HepG2 (cell line): ENCODE data around the gene SLIT3. TPM values are rescaled to one million over a fixed set of nuclear protein-coding genes. Genes with fewer than 3 reads are reported as not detected.

Source experiments
- ATAC-seq: fragments of 200-7000 bp; cut with Tn5 transposase; 3 replicates; pipeline ENCODE4 v1.9.1; 2020; ENCODE audit warnings: mild to moderate bottlenecking, moderate library complexity
- BruUV-seq: library from RNA; stranded (reverse); fragments of 400-500 nt; replicated peaks from 2 replicates; lab custom pipeline; 2021; lab: Mats Ljungman, UMichigan
- CTCF ChIA-PET: fragments of 300-600 bp; formaldehyde crosslinking; extraction: SDS; loops from one replicate; lab custom pipeline; 2021; ENCODE audit warnings: low total read pairs, inconsistent platforms, low intra/inter-chr PET ratio; lab: Yijun Ruan, JAX
- POLR2A ChIA-PET: fragments of 350-600 bp; sonication (Branson Sonifier 250); formaldehyde crosslinking; loops from one replicate; lab custom pipeline; 2020; ENCODE audit warnings: antibody characterized with exemption, inconsistent platforms; lab: Yijun Ruan, JAX
- DNase-seq: peaks from one replicate; pipeline ENCODE4 v3.0.0-alpha.2; 2015; ENCODE audit warnings: low spot score
- FAIRE-seq: peaks from 3 replicates; lab custom pipeline; 2011; peaks lifted over from hg19 to GRCh38; lab: Jason Lieb, UNC
- H2AFZ ChIP-seq: one replicate; pipeline ENCODE4 v1.6.1; 2011; ENCODE audit warnings: low read length, inconsistent platforms
- H3K27ac ChIP-seq: fragments of 300-600 bp; 3 replicates; pipeline ENCODE4 v1.8.0; 2011; ENCODE audit warnings: mixed run types, mild to moderate bottlenecking, mixed read lengths, low read length, inconsistent platforms; ENCODE audit not compliant: insufficient read depth; ENCODE audit errors: extremely low read length
- H3K27me3 ChIP-seq, 2 experiments: fragments of 200-600 bp in 1 of 2; 2 replicates in 1 of 2; 3 replicates in 1 of 2; pipeline versions ENCODE4 v1.6.0 to v1.8.0; 2011; ENCODE audit warnings: low read length in 2 of 2, mild to moderate bottlenecking in 2 of 2, moderate library complexity in 2 of 2, inconsistent platforms in 1 of 2; ENCODE audit not compliant: insufficient read depth in 2 of 2, control insufficient read depth in 1 of 2
- H3K36me3 ChIP-seq, 2 experiments: fragments of 200-600 bp in 1 of 2; replicated peaks in 1 of 2; 2 replicates in 1 of 2; 3 replicates in 1 of 2; pipeline versions ENCODE4 v1.5.1 to v1.8.0; 2011; ENCODE audit warnings: low read length in 2 of 2, inconsistent platforms in 1 of 2; ENCODE audit not compliant: insufficient read depth in 2 of 2, control insufficient read depth in 1 of 2
- H3K4me1 ChIP-seq: 2 replicates; pipeline ENCODE4 v1.5.1; 2012; ENCODE audit warnings: low read length, inconsistent platforms; ENCODE audit not compliant: insufficient read depth
- H3K4me2 ChIP-seq: 2 replicates; pipeline ENCODE4 v1.6.0; 2011; ENCODE audit warnings: low read depth, low read length, inconsistent platforms
- H3K4me3 ChIP-seq, 3 experiments: fragments of 200-600 bp in 1 of 3; sonication (generic), shearing (Covaris generic) in 1 of 3; replicated peaks in 1 of 3; 2 replicates each; pipeline ENCODE4 v1.5.1; 2011 to 2016; ENCODE audit warnings: low read length in 3 of 3, inconsistent platforms in 2 of 3, low read depth in 2 of 3, mild to moderate bottlenecking in 2 of 3, control low read depth in 1 of 3, mixed read lengths in 1 of 3; ENCODE audit not compliant: insufficient read depth in 1 of 3
- H3K79me2 ChIP-seq: one replicate; pipeline ENCODE4 v1.6.1; 2011; ENCODE audit warnings: low read length, inconsistent platforms; ENCODE audit not compliant: insufficient read depth
- H3K9ac ChIP-seq: 2 replicates; pipeline ENCODE4 v1.6.0; 2011; ENCODE audit warnings: mild to moderate bottlenecking, low read depth, low read length, inconsistent platforms; ENCODE audit not compliant: insufficient read depth
- H3K9me3 ChIP-seq: 2 replicates; pipeline ENCODE4 v1.5.1; 2012; ENCODE audit warnings: mild to moderate bottlenecking, low read length
- H4K20me1 ChIP-seq: 2 replicates; pipeline ENCODE4 v1.6.0; 2011; ENCODE audit warnings: inconsistent platforms, mild to moderate bottlenecking, low read length, moderate library complexity; ENCODE audit not compliant: insufficient read depth
- ARID3A ChIP-seq: IDR thresholded peaks from 2 replicates; pipeline ENCODE4 v1.6.1; 2012; ENCODE audit warnings: low read depth, low read length, improper control_type of control experiment
- ARID4A ChIP-seq: sonication (generic); formaldehyde crosslinking; IDR thresholded peaks from 2 replicates; pipeline ENCODE4 v1.5.0; 2020; ENCODE audit warnings: mild to moderate bottlenecking, missing genetic modification reagents, borderline replicate concordance
- ELK4 ChIP-seq: sonication (generic); formaldehyde crosslinking; IDR thresholded peaks from 2 replicates; pipeline ENCODE4 v1.9.0; 2021; ENCODE audit warnings: missing genetic modification reagents, borderline replicate concordance
- IKZF1 ChIP-seq: fragments of 450-650 bp; IDR thresholded peaks from 2 replicates; pipeline ENCODE4 v1.7.1; 2016
- RBFOX2 ChIP-seq: fragments of 200-400 bp; formaldehyde crosslinking; IDR thresholded peaks from 2 replicates; pipeline ENCODE4 v1.6.1; 2017; ENCODE audit warnings: low read depth, mild to moderate bottlenecking, low read length
- TCF7 ChIP-seq: sonication (generic); IDR thresholded peaks from 2 replicates; pipeline ENCODE4 v1.6.1; 2016; ENCODE audit warnings: antibody characterized with exemption, low read depth
- ZFP90 ChIP-seq: sonication (generic); formaldehyde crosslinking; IDR thresholded peaks from 2 replicates; pipeline ENCODE4 v1.8.0; 2022; ENCODE audit warnings: missing genetic modification reagents, mild to moderate bottlenecking, inconsistent platforms, borderline replicate concordance
- ZMYM3 ChIP-seq: sonication (generic); formaldehyde crosslinking; IDR thresholded peaks from 2 replicates; pipeline ENCODE4 v1.5.1; 2020; ENCODE audit warnings: mild to moderate bottlenecking, missing genetic modification reagents
- ZNF263 ChIP-seq: sonication (generic); formaldehyde crosslinking; IDR thresholded peaks from 2 replicates; pipeline ENCODE4 v1.4.0; 2020; ENCODE audit warnings: missing genetic modification reagents
- ZNF468 ChIP-seq: sonication (generic); formaldehyde crosslinking; IDR thresholded peaks from 2 replicates; pipeline ENCODE4 v1.8.0; 2022; ENCODE audit warnings: mild to moderate bottlenecking, moderate library complexity, missing genetic modification reagents
- WGBS: methylation state at CpG from one replicate; pipeline ENCODE4 v1.1.6; 2017; ENCODE audit warnings: low lambda C conversion rate; 5-methylcytosine and 5-hydroxymethylcytosine counted together
- in situ Hi-C: cut with HindIII; loops from 2 replicates; pipeline ENCODE4 v1.10.0; 2017; ENCODE audit warnings: low pct_unique_long_range_greater_than_20kb; ENCODE audit not compliant: extremely low pct_ligation_motif_present
- intact Hi-C: fragments of 100-400 bp; cut with micrococcal nuclease; formaldehyde crosslinking; loops from one replicate; pipeline ENCODE4 v1.10.0; 2022; ENCODE audit not compliant: unreplicated experiment
- polyA plus RNA-seq, 8 experiments: library from polyadenylated mRNA; depleted of rRNA in 3 of 8; stranded (reverse) in 7 of 8; unstranded in 1 of 8; fragments of >200 nt; fragmentation: Illumina TruSeq in 4 of 8; extraction: Trizol in 4 of 8; gene quantifications; 2 replicates each; pipeline versions ENCODE4 v1.2.1 to v1.2.3, GENCODE V29; 2011 to 2016; ENCODE audit warnings: low read depth in 4 of 8, missing spikeins in 1 of 8, mixed read lengths in 1 of 8; ENCODE audit not compliant: insufficient read depth in 1 of 8
- total RNA-seq, 5 experiments: library from RNA; depleted of rRNA; stranded (reverse); fragments of >200 nt; fragmentation: Illumina TruSeq; extraction: Trizol; gene quantifications; 2 replicates each; pipeline ENCODE4 v1.2.3, GENCODE V29; 2016; ENCODE audit warnings: low read depth in 1 of 5
- TF ChIP-seq, protein P1 (sequence below): sonication (generic); formaldehyde crosslinking; IDR thresholded peaks from 2 replicates; pipeline ENCODE4 v1.8.0; 2023; ENCODE audit warnings: mild to moderate bottlenecking, missing genetic modification reagents
- TF ChIP-seq, protein P2 (sequence below): IDR thresholded peaks from 2 replicates; pipeline ENCODE4 v1.6.1; 2018; ENCODE audit warnings: missing genetic modification reagents
- TF ChIP-seq, protein P3 (sequence below): IDR thresholded peaks from 2 replicates; pipeline ENCODE4 v1.6.1; 2016; ENCODE audit warnings: missing compliant biosample characterization, missing genetic modification reagents, borderline replicate concordance

Gene SLIT3
- total and polyA plus RNA-seq, 2 of the 13 experiments (the other 11 are each of a cell fraction or from before 2014, with no cell fraction given), result not detected

DNA sequence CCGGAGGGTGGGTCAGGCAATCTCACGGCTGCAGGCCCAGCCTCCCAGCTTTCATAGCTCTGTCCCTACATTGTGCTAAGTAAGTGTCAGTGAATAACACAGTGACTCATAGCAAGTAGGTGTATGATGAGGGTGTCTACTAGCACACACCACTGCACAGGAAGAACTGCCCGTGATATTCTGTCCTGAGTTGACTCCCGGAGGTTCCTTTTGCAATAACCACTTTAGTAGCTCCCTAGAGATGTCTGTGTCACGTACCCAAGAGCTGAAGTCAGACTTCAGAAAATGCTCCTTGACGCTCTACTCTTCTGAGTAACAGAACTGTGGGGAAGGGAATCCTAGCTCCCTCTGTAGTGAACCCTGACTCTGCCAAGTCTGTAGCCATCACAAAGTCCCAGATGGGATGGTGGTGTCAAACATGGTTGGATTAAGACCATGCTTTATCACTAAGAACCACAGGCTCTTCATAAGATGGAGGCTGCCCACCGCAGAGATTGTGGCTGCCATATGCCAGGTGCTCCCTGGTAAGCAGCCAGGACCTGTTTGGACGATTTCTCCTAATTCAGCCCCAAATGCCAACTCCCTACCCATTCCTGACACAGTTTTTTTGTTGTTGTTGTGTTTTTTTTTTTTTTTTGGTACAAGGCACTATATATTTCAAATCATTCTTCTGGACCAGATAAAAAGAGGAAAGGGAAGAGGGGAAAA, 369.1 kb downstream of the SLIT3 start:
- no peaks in the 10 kb centered on the region for H4K20me1 ChIP-seq
- FAIRE-seq (no peak), ATAC-seq (no peak), DNase-seq (no peak)
- no peaks in the 10 kb centered on the region for H3K36me3 ChIP-seq
- ChIA-PET CTCF (no interaction called here), POLR2A (no interaction called here)
- H3K4me1 ChIP-seq, result no peaks in the 10 kb centered on the region
- WGBS, result 13% methylated on average over 5 of the region's 8 CpGs
- H3K27ac ChIP-seq, result no peak overlapping the region
- no peaks in the 10 kb centered on the region for H3K79me2 ChIP-seq
- H3K9ac ChIP-seq, result no peak overlapping the region
- TF ChIP-seq, protein P1, sequence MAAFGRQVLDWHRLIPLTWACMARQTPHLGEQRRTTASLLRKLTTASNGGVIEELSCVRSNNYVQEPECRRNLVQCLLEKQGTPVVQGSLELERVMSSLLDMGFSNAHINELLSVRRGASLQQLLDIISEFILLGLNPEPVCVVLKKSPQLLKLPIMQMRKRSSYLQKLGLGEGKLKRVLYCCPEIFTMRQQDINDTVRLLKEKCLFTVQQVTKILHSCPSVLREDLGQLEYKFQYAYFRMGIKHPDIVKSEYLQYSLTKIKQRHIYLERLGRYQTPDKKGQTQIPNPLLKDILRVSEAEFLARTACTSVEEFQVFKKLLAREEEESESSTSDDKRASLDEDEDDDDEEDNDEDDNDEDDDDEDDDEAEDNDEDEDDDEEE (CRISPR knock-in tag), result no peak
- TF ChIP-seq ELK4 (CRISPR knock-in tag), result no peak
- no peak for TF ChIP-seq ZNF263
- TF ChIP-seq RBFOX2, result no peak
- TF ChIP-seq ZNF468 (CRISPR knock-in tag), result no peak
- no peak for TF ChIP-seq ARID4A (CRISPR knock-in tag)
- no peak for TF ChIP-seq IKZF1
- TF ChIP-seq, protein P2, sequence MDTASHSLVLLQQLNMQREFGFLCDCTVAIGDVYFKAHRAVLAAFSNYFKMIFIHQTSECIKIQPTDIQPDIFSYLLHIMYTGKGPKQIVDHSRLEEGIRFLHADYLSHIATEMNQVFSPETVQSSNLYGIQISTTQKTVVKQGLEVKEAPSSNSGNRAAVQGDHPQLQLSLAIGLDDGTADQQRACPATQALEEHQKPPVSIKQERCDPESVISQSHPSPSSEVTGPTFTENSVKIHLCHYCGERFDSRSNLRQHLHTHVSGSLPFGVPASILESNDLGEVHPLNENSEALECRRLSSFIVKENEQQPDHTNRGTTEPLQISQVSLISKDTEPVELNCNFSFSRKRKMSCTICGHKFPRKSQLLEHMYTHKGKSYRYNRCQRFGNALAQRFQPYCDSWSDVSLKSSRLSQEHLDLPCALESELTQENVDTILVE (CRISPR knock-in tag), result no peak
- TF ChIP-seq ARID3A, result no peak
- TF ChIP-seq ZMYM3 (CRISPR knock-in tag), result no peak
- TF ChIP-seq ZFP90, result no peak
- TF ChIP-seq TCF7, result no peak
- TF ChIP-seq, protein P3, sequence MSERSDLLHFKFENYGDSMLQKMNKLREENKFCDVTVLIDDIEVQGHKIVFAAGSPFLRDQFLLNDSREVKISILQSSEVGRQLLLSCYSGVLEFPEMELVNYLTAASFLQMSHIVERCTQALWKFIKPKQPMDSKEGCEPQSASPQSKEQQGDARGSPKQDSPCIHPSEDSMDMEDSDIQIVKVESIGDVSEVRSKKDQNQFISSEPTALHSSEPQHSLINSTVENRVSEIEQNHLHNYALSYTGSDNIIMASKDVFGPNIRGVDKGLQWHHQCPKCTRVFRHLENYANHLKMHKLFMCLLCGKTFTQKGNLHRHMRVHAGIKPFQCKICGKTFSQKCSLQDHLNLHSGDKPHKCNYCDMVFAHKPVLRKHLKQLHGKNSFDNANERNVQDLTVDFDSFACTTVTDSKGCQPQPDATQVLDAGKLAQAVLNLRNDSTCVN, result no peak
- intact Hi-C loops, result no loop called here
- in situ Hi-C loops, result no loop called here
- no peak overlapping the region for H3K4me3 ChIP-seq
- no peak overlapping the region for H2AFZ ChIP-seq
- no peaks in the 10 kb centered on the region for H3K9me3 ChIP-seq
- peaks cover 3 to 6% of the 10 kb centered on the region in 2 experiments; a peak in 3 of 5 replicates for H3K27me3 ChIP-seq
- no peak overlapping the region for H3K4me2 ChIP-seq
- no TSS peak for BruUV-seq
